Nephron (organoid): ENCODE data around the gene IL10RB.

Experiments used
- H3K27ac Mint-ChIP-seq, 3 experiments: 2 replicates each; pipeline ENCODE4 v1.8.0; 2020; ENCODE audit warnings: mixed read lengths in 3 of 3, mild to moderate bottlenecking in 2 of 3, moderate library complexity in 1 of 3
- H3K27me3 Mint-ChIP-seq: 2 replicates; pipeline ENCODE4 v1.8.0; 2021; ENCODE audit warnings: low read depth, mild to moderate bottlenecking, moderate library complexity, mixed read lengths
- H3K36me3 Mint-ChIP-seq: 2 replicates; pipeline ENCODE4 v1.8.0; 2020; ENCODE audit warnings: low read depth, mixed read lengths
- H3K4me1 Mint-ChIP-seq: 2 replicates; pipeline ENCODE4 v1.8.0; 2020; ENCODE audit warnings: mixed read lengths
- H3K4me3 Mint-ChIP-seq, 3 experiments: 2 replicates each; pipeline ENCODE4 v1.8.0; 2020; ENCODE audit warnings: mild to moderate bottlenecking in 3 of 3, mixed read lengths in 3 of 3, moderate library complexity in 2 of 3
- H3K9me3 Mint-ChIP-seq: 2 replicates; pipeline ENCODE4 v1.8.0; 2020; ENCODE audit warnings: mixed read lengths
- TF ChIP-seq, protein P1 (sequence below), 3 experiments: fragments of 200-600 bp; sonication (generic); IDR thresholded peaks; one replicate each; pipeline ENCODE4 v1.5.0; 2021; ENCODE audit warnings: antibody characterized with exemption in 3 of 3; ENCODE audit not compliant: unreplicated experiment in 3 of 3

Gene IL10RB

DNA sequence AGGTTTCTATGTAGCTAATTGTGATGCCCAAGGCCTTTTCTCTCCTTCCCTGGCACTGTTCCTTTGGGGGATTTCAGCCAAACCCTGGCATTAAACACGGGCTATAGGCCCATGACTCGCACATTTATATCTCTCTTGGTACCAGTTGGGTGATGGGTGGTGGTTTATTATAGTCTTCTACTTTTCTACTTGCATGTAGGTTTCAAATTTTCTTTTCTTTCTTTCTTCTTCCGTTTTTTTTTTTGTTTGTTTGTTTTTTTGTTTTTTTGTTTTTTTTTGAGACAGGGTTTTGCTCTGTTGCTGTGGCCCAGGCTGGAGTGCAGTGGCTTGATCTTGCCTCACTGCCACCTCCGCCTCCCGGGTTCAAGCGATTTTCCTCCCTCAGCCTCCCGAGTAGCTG, 1.1 kb downstream of the IL10RB start:
- Mint-ChIP-seq H3K27me3 (no peaks in the 10 kb centered on the region), H3K27ac (peak overlapping the region; percentile 72 to 94 (median 91)), H3K4me3 (peak overlapping the region; percentile 92 to 93 (median 93)), H3K4me1 (peaks cover 35% of the 10 kb centered on the region), H3K9me3 (no peaks in the 10 kb centered on the region), H3K36me3 (peaks cover 23% of the 10 kb centered on the region)
- TF ChIP-seq, protein P1, sequence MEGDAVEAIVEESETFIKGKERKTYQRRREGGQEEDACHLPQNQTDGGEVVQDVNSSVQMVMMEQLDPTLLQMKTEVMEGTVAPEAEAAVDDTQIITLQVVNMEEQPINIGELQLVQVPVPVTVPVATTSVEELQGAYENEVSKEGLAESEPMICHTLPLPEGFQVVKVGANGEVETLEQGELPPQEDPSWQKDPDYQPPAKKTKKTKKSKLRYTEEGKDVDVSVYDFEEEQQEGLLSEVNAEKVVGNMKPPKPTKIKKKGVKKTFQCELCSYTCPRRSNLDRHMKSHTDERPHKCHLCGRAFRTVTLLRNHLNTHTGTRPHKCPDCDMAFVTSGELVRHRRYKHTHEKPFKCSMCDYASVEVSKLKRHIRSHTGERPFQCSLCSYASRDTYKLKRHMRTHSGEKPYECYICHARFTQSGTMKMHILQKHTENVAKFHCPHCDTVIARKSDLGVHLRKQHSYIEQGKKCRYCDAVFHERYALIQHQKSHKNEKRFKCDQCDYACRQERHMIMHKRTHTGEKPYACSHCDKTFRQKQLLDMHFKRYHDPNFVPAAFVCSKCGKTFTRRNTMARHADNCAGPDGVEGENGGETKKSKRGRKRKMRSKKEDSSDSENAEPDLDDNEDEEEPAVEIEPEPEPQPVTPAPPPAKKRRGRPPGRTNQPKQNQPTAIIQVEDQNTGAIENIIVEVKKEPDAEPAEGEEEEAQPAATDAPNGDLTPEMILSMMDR (IDR thresholded peaks at IDR 0.05; ENCODE audit: unreplicated experiment in 3 of 3), result no peak

DNA sequence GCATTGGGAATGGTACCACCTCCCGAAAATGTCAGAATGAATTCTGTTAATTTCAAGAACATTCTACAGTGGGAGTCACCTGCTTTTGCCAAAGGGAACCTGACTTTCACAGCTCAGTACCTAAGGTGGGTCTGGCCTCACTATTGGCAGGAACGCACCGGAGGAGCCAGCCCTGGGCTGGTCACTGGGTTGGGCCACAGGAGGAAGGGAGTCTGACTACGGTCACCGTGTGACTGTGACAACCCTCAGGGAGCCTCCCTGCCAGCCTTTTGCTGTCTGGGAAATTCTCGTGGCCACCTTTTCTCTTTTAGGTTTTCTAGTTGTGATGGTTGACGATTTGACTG, 2.2 kb downstream of the IL10RB start:
- Mint-ChIP-seq H3K27ac (no peak overlapping the region), H3K27me3 (no peaks in the 10 kb centered on the region), H3K9me3 (peaks cover 3% of the 10 kb centered on the region), H3K4me1 (peaks cover 35% of the 10 kb centered on the region), H3K4me3 (peak overlapping the region; percentile 92 to 93 (median 93)), H3K36me3 (peaks cover 23% of the 10 kb centered on the region)
- TF ChIP-seq, protein P1 (IDR thresholded peaks at IDR 0.05; ENCODE audit: unreplicated experiment in 3 of 3), result no peak

DNA sequence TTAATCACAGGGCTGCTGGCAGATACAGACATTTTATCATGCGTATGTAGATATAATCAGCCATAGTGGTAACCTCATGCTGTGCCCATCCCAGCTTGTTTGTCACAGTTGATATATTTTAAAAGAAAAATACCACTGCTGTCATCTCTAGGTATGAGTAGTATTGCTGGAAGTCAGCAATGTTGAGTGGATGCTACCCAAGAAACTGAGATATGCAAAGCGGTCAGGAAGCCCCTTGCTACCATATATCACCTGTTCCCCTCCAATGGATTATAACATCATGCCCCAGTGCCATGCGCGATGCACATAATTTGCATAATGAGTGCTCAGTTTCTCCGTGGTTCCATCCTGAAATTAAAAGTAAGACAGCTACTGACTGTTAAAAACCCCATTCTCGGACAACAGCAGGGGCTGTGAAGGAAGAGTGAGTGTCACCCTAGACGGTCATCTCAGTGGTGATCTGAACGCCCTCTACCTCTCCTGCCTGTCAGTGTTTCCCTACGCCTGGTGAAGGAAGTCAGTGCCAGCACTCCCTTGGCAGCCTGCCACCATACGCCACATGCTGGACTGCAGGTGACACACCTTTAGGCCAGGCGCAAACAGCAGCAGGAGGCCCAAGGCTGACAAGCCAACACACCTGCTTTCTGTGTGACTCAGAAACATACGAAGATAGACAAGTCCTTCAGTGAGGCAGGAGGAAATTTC, 2.7 kb downstream of the IL10RB start:
- H3K9me3 Mint-ChIP-seq, result peaks cover 5% of the 10 kb centered on the region
- peaks cover 26% of the 10 kb centered on the region for H3K36me3 Mint-ChIP-seq
- TF ChIP-seq, protein P1 (IDR thresholded peaks at IDR 0.05; ENCODE audit: unreplicated experiment in 3 of 3), result no peak
- H3K4me3 Mint-ChIP-seq, result peak overlapping the region; percentile 5 to 69 (median 65)
- no peaks in the 10 kb centered on the region for H3K27me3 Mint-ChIP-seq
- H3K27ac Mint-ChIP-seq, result peak overlapping the region in 1 of 3 experiments; percentile 3
- peaks cover 35% of the 10 kb centered on the region for H3K4me1 Mint-ChIP-seq

DNA sequence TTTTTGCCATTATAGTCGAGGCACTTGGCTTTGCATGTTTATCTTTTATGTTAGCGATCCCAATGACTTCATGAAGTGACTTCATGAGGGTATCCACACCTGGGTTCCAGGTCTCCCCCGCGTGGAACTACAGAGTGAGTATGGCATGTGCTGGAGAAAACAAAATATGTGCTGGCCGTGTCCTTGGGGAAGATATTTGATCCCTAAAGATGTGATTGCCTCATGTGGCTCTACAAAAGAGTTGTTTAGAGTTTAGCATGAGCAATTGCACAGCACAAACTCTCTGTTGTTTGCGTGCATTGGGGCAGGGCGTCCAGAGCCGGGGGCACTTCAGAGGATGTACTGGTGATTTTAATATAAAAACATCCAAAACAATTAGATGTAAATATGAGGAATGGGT, 4.8 kb downstream of the IL10RB start:
- Mint-ChIP-seq H3K27me3 (no peaks in the 10 kb centered on the region), H3K27ac (no peak overlapping the region), H3K9me3 (peaks cover 15% of the 10 kb centered on the region), H3K4me1 (peaks cover 22% of the 10 kb centered on the region), H3K36me3 (peaks cover 38% of the 10 kb centered on the region), H3K4me3 (no peak overlapping the region)
- TF ChIP-seq, protein P1 (IDR thresholded peaks at IDR 0.05; ENCODE audit: unreplicated experiment in 3 of 3), result no peak

DNA sequence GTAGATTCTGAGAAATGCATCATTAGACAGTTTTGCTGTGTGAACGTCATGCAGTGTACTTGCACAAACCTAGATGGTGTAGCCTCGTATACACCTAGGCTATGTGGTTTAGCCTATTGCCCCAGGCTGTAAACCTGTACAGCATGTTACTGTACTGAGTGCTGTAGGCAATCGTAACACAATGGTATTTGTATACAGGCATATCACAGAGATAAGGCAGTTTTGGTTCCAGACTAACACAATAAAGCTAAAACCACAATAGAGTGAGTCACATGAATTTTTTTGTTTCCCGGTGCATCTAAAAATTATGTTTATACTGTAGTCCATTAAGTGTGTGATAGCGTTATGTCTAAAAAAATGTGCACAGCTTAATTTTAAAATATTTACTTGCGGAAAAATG, 6.9 kb downstream of the IL10RB start:
- peaks cover 51% of the 10 kb centered on the region for H3K36me3 Mint-ChIP-seq
- peaks cover 7% of the 10 kb centered on the region for H3K4me1 Mint-ChIP-seq
- H3K9me3 Mint-ChIP-seq, result peaks cover 21% of the 10 kb centered on the region
- no peaks in the 10 kb centered on the region for H3K27me3 Mint-ChIP-seq
- no peak overlapping the region for H3K27ac Mint-ChIP-seq
- TF ChIP-seq, protein P1 (IDR thresholded peaks at IDR 0.05; ENCODE audit: unreplicated experiment in 3 of 3), result no peak
- H3K4me3 Mint-ChIP-seq, result no peak overlapping the region

DNA sequence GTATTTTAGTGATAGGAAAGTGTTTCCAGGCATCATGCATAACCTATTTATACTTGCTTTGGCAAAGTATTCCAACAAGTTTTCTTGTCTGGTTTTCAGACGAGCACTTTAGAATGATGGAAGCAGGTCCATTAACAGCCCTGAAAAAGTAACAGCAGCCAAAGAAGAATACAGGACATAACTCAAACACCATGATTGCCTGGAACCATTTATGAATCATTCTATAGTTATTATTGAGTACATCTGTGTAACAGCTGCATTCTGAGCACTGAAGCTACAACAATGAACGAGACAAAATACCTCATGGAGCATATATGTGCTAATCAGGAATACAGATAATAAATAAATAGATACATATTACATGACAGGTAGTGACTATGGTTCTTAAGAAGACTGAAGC, 12.6 kb downstream of the IL10RB start:
- H3K27me3 Mint-ChIP-seq, result peaks cover 4% of the 10 kb centered on the region
- peaks cover 35% of the 10 kb centered on the region for H3K9me3 Mint-ChIP-seq
- H3K4me3 Mint-ChIP-seq, result no peak overlapping the region
- H3K36me3 Mint-ChIP-seq, result peaks cover 72% of the 10 kb centered on the region
- TF ChIP-seq, protein P1 (IDR thresholded peaks at IDR 0.05; ENCODE audit: unreplicated experiment in 3 of 3), result no peak
- H3K27ac Mint-ChIP-seq, result no peak overlapping the region
- no peaks in the 10 kb centered on the region for H3K4me1 Mint-ChIP-seq
